MM.1S (cell line): Measurements from ENCODE around the gene MRRF.

Experiments used
- EZH2 ChIP-seq: fragments of 300-600 bp; sonication (generic); optimal IDR thresholded peaks from 2 replicates; pipeline ENCODE3; 2017; ENCODE audit warnings: low read depth, mild to moderate bottlenecking, antibody characterized with exemption, low read length, mixed read lengths
- TF ChIP-seq, protein P1 (sequence below): fragments of 300-600 bp; sonication (generic); IDR thresholded peaks from 2 replicates; pipeline ENCODE4 v1.5.1; 2016; ENCODE audit warnings: antibody characterized with exemption, low read length, mixed read lengths

DNA sequence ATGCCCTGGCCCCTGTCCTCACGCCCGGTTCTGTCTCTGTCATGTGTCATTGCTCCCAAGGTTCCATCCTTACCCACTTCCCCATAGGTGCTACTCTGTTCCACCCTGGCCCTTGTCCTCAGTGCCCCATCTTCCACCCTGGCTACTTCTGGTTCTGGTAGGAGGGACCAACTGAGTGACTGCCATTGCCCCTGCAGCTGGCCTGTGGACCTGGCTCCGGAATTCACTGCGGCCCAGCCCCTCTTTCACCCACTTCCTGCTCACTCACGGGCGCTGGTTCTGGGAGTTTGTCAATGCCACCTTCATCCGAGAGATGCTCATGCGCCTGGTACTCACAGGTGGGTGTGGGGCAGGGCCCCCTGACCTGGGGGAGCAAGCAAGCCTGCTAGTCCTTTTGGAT lies 113.6 kb downstream of the MRRF start:
- TF ChIP-seq, protein P1, sequence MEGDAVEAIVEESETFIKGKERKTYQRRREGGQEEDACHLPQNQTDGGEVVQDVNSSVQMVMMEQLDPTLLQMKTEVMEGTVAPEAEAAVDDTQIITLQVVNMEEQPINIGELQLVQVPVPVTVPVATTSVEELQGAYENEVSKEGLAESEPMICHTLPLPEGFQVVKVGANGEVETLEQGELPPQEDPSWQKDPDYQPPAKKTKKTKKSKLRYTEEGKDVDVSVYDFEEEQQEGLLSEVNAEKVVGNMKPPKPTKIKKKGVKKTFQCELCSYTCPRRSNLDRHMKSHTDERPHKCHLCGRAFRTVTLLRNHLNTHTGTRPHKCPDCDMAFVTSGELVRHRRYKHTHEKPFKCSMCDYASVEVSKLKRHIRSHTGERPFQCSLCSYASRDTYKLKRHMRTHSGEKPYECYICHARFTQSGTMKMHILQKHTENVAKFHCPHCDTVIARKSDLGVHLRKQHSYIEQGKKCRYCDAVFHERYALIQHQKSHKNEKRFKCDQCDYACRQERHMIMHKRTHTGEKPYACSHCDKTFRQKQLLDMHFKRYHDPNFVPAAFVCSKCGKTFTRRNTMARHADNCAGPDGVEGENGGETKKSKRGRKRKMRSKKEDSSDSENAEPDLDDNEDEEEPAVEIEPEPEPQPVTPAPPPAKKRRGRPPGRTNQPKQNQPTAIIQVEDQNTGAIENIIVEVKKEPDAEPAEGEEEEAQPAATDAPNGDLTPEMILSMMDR = no peak
- TF ChIP-seq EZH2 = no peak
